Measurements from ENCODE around the gene S100A3.
"Not testable (repeated sequence)": the region's sequence is repeated elsewhere in the genome, so short reads cannot be mapped to it uniquely, and the experiment has no call there.

The S100A3 gene

GRCh38 chr1:153520818-153521476 is 28.1 kb downstream of the S100A3 start:
- H3K4me3 ChIP-seq (ENCODE audit: low read depth, low read length) = no peak overlapping the region
- ChIA-PET CTCF (interaction anchor here (1.1 to 4.8 kb wide), 7 partner anchors 10 to 106 kb away, joined by 3 to 54 read pairs (median 11); partner anchors contain the start of gene S100A13), POLR2A (interaction anchor here (0.7 to 1.2 kb wide), 4 partner anchors 13 to 106 kb away, joined by 3 read pairs; partner anchors contain the start of genes S100A13 and S100A6)
- TF ChIP-seq, protein P1, sequence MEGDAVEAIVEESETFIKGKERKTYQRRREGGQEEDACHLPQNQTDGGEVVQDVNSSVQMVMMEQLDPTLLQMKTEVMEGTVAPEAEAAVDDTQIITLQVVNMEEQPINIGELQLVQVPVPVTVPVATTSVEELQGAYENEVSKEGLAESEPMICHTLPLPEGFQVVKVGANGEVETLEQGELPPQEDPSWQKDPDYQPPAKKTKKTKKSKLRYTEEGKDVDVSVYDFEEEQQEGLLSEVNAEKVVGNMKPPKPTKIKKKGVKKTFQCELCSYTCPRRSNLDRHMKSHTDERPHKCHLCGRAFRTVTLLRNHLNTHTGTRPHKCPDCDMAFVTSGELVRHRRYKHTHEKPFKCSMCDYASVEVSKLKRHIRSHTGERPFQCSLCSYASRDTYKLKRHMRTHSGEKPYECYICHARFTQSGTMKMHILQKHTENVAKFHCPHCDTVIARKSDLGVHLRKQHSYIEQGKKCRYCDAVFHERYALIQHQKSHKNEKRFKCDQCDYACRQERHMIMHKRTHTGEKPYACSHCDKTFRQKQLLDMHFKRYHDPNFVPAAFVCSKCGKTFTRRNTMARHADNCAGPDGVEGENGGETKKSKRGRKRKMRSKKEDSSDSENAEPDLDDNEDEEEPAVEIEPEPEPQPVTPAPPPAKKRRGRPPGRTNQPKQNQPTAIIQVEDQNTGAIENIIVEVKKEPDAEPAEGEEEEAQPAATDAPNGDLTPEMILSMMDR (IDR thresholded peaks at IDR 0.05; ENCODE audit: insufficient read depth, low read length, missing control alignments) = no peak
- DNase-seq (ENCODE audit: low read depth, low spot score) = no peak

GRCh38 chr1:153520137-153520691 is 28.8 kb downstream of the S100A3 start:
- ChIA-PET CTCF (interaction anchor here (1.1 to 4.8 kb wide), 7 partner anchors 9 to 157 kb away, joined by 3 to 54 read pairs (median 11); no protein-coding TSS in a partner anchor), POLR2A (interaction anchor here (0.8 to 1.2 kb wide), 3 partner anchors 13 to 107 kb away, joined by 3 read pairs; partner anchors contain the start of gene S100A13)
- not testable (repeated sequence) for DNase-seq (ENCODE audit: low read depth, low spot score); H3K4me3 ChIP-seq (ENCODE audit: low read depth, low read length)

GRCh38 chr1:153519242-153519641 is 29.8 kb downstream of the S100A3 start:
- no peak for DNase-seq (ENCODE audit: low read depth, low spot score)
- TF ChIP-seq, protein P1 (IDR thresholded peaks at IDR 0.05; ENCODE audit: insufficient read depth, low read length, missing control alignments) = no peak
- ChIA-PET CTCF (interaction anchor here (1.4 to 4.8 kb wide), 4 partner anchors 8 to 158 kb away, joined by 3 to 54 read pairs (median 37); no protein-coding TSS in a partner anchor), POLR2A (no interaction called here)
- H3K4me3 ChIP-seq (ENCODE audit: low read depth, low read length) = no peak overlapping the region

DNA sequence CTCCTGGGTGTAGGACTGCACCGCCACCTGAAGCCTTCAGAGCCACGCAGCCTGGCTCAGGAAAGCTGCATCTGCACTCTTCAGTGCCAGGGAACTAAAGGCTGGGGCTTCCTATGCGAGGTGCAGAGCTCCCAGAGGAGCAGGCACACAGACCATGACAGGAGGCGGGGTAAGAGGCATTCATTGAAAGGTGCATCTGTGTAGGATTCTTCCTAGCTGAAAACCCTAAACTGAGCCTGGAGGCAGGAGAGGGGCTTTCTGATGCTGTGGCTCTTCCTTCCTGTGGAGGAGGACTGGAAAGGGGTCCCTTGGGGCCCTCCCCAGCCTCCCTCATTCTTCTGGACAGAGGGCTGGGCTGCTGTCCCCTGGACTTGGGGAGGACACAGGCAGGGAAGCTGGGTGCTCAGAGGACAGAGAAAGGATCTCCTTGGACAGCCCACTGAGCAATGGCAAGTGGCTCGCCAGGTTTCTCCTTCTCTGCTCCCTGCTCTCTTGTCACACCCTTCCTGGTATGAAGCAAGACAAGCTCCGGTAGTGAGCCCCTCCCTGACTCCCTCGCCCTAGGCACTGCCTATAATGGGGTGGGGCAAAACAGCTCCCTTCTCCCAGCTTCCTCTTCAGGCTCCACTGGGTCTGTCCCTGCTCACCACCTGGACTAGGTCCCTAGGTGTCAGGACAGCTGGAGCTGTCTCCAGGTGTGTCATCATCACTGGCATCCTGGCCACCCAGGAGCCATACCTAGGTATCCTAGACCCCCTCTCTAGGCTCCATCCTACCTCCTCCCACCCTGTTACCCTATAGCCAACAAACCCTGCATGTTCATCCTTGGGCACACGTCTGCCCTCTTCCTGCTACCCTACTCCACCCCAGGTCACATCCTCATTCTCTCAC is 33.3 kb downstream of the S100A3 start:
- CTCF ChIA-PET = interaction anchor here (1.0 to 15.3 kb wide), 7 partner anchors 9 to 97 kb away, joined by 3 to 401 read pairs (median 3); partner anchors contain the start of genes S100A16 and S100A6
- POLR2A ChIA-PET = no interaction called here
- TF ChIP-seq, protein P1 (IDR thresholded peaks at IDR 0.05; ENCODE audit: insufficient read depth, low read length, missing control alignments) = no peak
- no peak for DNase-seq (ENCODE audit: low read depth, low spot score)
- no peak overlapping the region for H3K4me3 ChIP-seq (ENCODE audit: low read depth, low read length)

GRCh38 chr1:153513666-153514065 is 35.4 kb downstream of the S100A3 start:
- no peak for DNase-seq (ENCODE audit: low read depth, low spot score)
- ChIA-PET POLR2A (no interaction called here), CTCF (interaction anchor here (2.0 to 15.3 kb wide), 3 partner anchors 20 to 57 kb away, joined by 4 to 401 read pairs (median 143); partner anchors contain the start of gene S100A6)
- no peak overlapping the region for H3K4me3 ChIP-seq (ENCODE audit: low read depth, low read length)
- TF ChIP-seq, protein P1 (IDR thresholded peaks at IDR 0.05; ENCODE audit: insufficient read depth, low read length, missing control alignments) = no peak

GRCh38 chr1:153513023-153513422 is 36.0 kb downstream of the S100A3 start:
- TF ChIP-seq, protein P1 (IDR thresholded peaks at IDR 0.05; ENCODE audit: insufficient read depth, low read length, missing control alignments) = no peak
- H3K4me3 ChIP-seq (ENCODE audit: low read depth, low read length) = no peak overlapping the region
- ChIA-PET CTCF (interaction anchor here (4.2 to 15.3 kb wide), 4 partner anchors 8 to 58 kb away, joined by 51 to 401 read pairs (median 98); partner anchors contain the start of genes S100A2 and S100A6), POLR2A (no interaction called here)
- DNase-seq (ENCODE audit: low read depth, low spot score) = no peak
